BE2C (cell line): Measurements from ENCODE around the gene HES3.

ENCODE experiments used
- DNase-seq: peaks from one replicate; pipeline ENCODE4 v3.0.0-alpha.2; 2020
- H3K27me3 ChIP-seq: fragments of 250-450 bp; sonication (Bioruptor Pico); 2 replicates; pipeline ENCODE4 v1.5.1; 2020; ENCODE audit warnings: mild to moderate bottlenecking
- H3K36me3 ChIP-seq: fragments of 250-450 bp; sonication (Bioruptor Pico); 2 replicates; pipeline ENCODE4 v1.5.1; 2020; ENCODE audit warnings: mild to moderate bottlenecking
- H3K4me1 ChIP-seq: fragments of 250-450 bp; sonication (Bioruptor Pico); 2 replicates; pipeline ENCODE4 v1.5.1; 2020
- H3K4me3 ChIP-seq: 2 replicates; pipeline ENCODE4 v1.5.1; 2011; ENCODE audit warnings: low read depth, low read length
- H3K9me3 ChIP-seq: fragments of 250-450 bp; sonication (Bioruptor Pico); 2 replicates; pipeline ENCODE4 v1.5.1; 2020
- CTCF ChIP-seq: IDR thresholded peaks from 2 replicates; pipeline ENCODE4 v1.5.1; 2012; ENCODE audit warnings: mild to moderate bottlenecking, low read depth, low read length

The HES3 gene

GRCh38 chr1:6244401-6245049 is 546 bp downstream of the HES3 start:
- no peak for DNase-seq
- H3K36me3 ChIP-seq = no peaks in the 10 kb centered on the region
- peaks cover 12% of the 10 kb centered on the region for H3K27me3 ChIP-seq
- no peaks in the 10 kb centered on the region for H3K9me3 ChIP-seq
- no peak overlapping the region for H3K4me3 ChIP-seq
- no peak for TF ChIP-seq CTCF
- H3K4me1 ChIP-seq = no peaks in the 10 kb centered on the region

GRCh38 chr1:6245086-6245868 is 1.3 kb downstream of the HES3 start:
- DNase-seq = peak; percentile 76
- peak overlapping the region; percentile 52 for H3K4me3 ChIP-seq
- H3K4me1 ChIP-seq = no peaks in the 10 kb centered on the region
- peak; percentile 52 for TF ChIP-seq CTCF
- H3K36me3 ChIP-seq = no peaks in the 10 kb centered on the region
- peaks cover 19% of the 10 kb centered on the region for H3K27me3 ChIP-seq
- H3K9me3 ChIP-seq = no peaks in the 10 kb centered on the region

GRCh38 chr1:6245869-6246496 is 2.0 kb downstream of the HES3 start:
- Histone ChIP-seq H3K9me3 (no peaks in the 10 kb centered on the region), H3K27me3 (peaks cover 20% of the 10 kb centered on the region), H3K4me1 (no peaks in the 10 kb centered on the region), H3K36me3 (no peaks in the 10 kb centered on the region), H3K4me3 (peak overlapping the region; percentile 52)
- TF ChIP-seq CTCF = no peak
- peak; percentile 89 for DNase-seq

GRCh38 chr1:6246497-6247467 is 2.8 kb downstream of the HES3 start:
- peak; percentile 66 for TF ChIP-seq CTCF
- Histone ChIP-seq H3K4me3 (peak overlapping the region; percentile 52), H3K36me3 (no peaks in the 10 kb centered on the region), H3K4me1 (no peaks in the 10 kb centered on the region), H3K9me3 (no peaks in the 10 kb centered on the region), H3K27me3 (peaks cover 19% of the 10 kb centered on the region)
- DNase-seq = peak; percentile 87

- H3K4me1 ChIP-seq = no peaks in the 10 kb centered on the region
- no peak for TF ChIP-seq CTCF
Observed at GRCh38 chr1:6247651-6248050, 3.7 kb downstream of the HES3 start.

More at GRCh38 chr1:6247651-6248050, 3.7 kb downstream of the HES3 start:
- no peaks in the 10 kb centered on the region for H3K9me3 ChIP-seq
- DNase-seq = no peak
- H3K4me3 ChIP-seq = no peak overlapping the region
- H3K27me3 ChIP-seq = peaks cover 15% of the 10 kb centered on the region
- H3K36me3 ChIP-seq = no peaks in the 10 kb centered on the region
